ENCODE measurements around the gene SLBP. TPM values are rescaled to one million over a fixed set of nuclear protein-coding genes. Genes with fewer than 3 reads are reported as not detected.
A peak's percentile ranks its signal among the peaks of the same experiment; 100 is the strongest.

SLBP gene
- total RNA-seq, 1 experiment from 2014 or later, result 72.1 TPM

GRCh38 chr4:1751155-1751918 is 39.2 kb upstream of the SLBP start:
- no peak for DNase-seq
- H3K4me3 ChIP-seq, result no peak overlapping the region
- no peaks in the 10 kb centered on the region for H3K36me3 ChIP-seq
- H3K9me3 ChIP-seq, result no peaks in the 10 kb centered on the region
- no peaks in the 10 kb centered on the region for H3K27me3 ChIP-seq

DNA sequence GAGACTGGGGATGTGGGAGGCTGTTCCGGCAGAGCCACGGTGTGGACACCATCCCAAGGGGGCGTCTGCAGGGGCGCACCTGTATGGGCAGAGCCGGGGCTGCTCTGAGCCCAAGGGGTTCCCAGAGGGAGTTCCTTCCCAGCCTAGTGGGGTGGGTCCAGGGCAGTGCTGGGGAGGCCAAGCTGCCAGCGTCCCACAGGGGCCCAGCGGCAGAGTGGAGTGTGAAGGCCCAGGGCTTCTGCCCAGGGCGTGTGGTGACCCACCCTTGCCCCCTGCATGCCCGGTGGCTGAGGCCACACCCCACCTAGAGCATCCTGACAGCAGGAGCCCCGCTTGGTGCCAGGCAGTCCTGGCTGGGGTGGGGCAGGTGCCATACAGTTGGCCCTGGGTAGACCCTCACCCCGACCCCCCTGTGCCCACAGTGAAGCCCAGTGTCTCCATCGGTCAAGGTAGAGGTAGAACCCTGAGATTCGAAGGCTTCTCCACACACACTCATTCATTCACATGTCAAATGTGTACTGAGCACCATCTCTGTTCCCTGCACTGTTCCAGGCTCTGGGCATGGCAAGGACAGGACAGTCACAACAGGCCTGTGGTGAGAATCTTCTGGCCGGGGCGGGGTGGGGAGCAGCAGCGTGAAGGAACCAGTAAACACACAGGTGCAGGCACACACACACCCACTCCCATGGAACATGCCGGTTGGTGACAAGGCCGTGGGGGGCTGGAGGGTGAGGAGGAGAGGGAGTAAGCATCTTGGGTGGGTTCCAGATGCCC is 38.4 kb upstream of the SLBP start:
- Histone ChIP-seq H3K9me3 (no peaks in the 10 kb centered on the region), H3K4me3 (no peak overlapping the region), H3K36me3 (no peaks in the 10 kb centered on the region), H3K27me3 (no peaks in the 10 kb centered on the region)
- no peak for DNase-seq

- Histone ChIP-seq H3K36me3 (no peaks in the 10 kb centered on the region), H3K4me3 (no peak overlapping the region), H3K9me3 (no peaks in the 10 kb centered on the region), H3K27me3 (no peaks in the 10 kb centered on the region)
- DNase-seq, result no peak
These were observed 37.7 kb upstream of the SLBP start for GRCh38 chr4:1749826-1750225.

- no peak for DNase-seq
- no peaks in the 10 kb centered on the region for H3K27me3 ChIP-seq
- no peaks in the 10 kb centered on the region for H3K36me3 ChIP-seq
- no peaks in the 10 kb centered on the region for H3K9me3 ChIP-seq
- no peak overlapping the region for H3K4me3 ChIP-seq
These were observed 37.3 kb upstream of the SLBP start for GRCh38 chr4:1749370-1749769.

GRCh38 chr4:1748465-1748995 is 36.4 kb upstream of the SLBP start:
- Histone ChIP-seq H3K4me3 (no peak overlapping the region), H3K27me3 (no peaks in the 10 kb centered on the region), H3K9me3 (no peaks in the 10 kb centered on the region), H3K36me3 (no peaks in the 10 kb centered on the region)
- DNase-seq, result peak; percentile 52

DNA sequence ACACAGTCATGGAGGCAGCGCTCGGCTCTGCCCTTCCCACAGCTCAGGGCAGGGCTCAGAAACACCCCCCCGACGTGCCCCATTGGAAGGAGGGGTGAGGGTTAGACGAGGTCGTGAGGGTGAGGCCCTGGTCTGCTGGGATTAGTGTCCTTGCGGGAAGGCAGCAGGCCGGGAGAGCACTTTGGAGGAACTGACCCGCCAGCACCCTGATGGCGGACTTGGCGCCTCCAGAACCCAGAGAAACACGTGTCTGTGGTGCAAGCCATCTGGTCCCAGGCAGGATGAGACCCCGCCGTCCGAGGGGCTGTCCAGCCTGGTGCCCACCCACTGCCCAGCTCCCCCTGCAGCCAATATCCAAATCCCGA is 35.5 kb upstream of the SLBP start:
- Histone ChIP-seq H3K27me3 (no peaks in the 10 kb centered on the region), H3K4me3 (no peak overlapping the region), H3K36me3 (no peaks in the 10 kb centered on the region), H3K9me3 (no peaks in the 10 kb centered on the region)
- no peak for DNase-seq

DNA sequence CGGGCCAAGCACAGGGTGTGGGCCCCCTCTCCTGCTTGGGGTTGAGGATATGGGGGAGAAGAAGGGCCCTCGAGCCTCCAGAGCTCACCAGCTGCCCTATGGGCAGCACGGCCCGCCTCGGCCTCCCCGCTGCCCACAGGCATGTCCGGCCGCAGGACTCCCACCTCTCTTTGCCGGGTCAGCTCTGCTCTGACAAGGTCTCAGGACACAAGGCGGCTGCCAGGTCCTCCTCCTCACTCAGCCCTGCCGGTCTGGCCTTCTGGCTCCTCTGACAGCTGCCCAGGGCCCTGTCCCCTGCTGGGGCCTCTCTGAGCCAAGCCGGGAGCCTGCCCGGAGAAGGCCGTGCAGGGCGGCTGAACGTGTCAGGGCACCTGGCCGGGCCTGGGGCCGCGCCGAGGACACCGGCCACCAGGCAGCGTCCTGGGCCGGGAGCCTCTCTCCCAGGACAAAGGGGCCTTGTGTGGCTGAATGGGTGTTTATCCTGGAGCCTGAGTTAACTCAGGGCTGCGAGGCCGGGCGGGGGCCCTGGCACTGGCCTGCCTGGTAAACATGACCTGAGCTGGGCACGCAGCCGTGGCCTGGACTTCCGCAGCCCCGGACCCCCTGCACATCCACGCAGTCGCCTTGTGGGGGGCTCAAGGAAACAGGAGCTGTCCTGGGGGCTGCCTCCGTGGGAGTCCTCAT is 34.9 kb upstream of the SLBP start:
- H3K4me3 ChIP-seq, result no peak overlapping the region
- H3K9me3 ChIP-seq, result no peaks in the 10 kb centered on the region
- no peaks in the 10 kb centered on the region for H3K27me3 ChIP-seq
- no peaks in the 10 kb centered on the region; the same call in 1 of the 2 replicates for H3K36me3 ChIP-seq
- no peak for DNase-seq

- Histone ChIP-seq H3K9me3 (no peaks in the 10 kb centered on the region), H3K27me3 (no peaks in the 10 kb centered on the region), H3K36me3 (peaks cover 7% of the 10 kb centered on the region), H3K4me3 (no peak overlapping the region)
- DNase-seq, result peak; percentile 52
These were observed 34.2 kb upstream of the SLBP start for GRCh38 chr4:1746265-1746691.

DNA sequence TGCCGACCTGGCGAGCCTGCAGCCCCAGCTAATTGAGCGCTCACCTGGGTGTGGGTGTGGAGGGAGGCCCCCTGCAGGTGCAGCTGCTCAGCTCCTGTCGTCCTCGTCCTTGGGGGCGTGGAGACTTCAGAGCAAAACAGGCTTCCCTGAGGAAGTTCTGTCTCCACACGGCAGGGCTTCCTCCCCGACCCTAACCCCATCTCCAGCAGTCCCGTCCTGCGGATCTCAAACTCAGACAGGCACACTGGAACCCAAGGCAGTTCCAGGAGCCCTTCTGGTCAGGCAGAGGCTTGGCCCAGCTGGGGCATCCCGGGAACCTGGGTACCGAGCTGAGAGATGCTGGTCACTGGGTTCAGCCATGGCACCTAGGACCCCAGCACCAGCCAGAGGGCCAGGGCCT is 33.6 kb upstream of the SLBP start:
- peaks cover 8% of the 10 kb centered on the region for H3K36me3 ChIP-seq
- H3K27me3 ChIP-seq, result no peaks in the 10 kb centered on the region
- H3K4me3 ChIP-seq, result no peak overlapping the region
- DNase-seq, result no peak
- H3K9me3 ChIP-seq, result no peaks in the 10 kb centered on the region

DNA sequence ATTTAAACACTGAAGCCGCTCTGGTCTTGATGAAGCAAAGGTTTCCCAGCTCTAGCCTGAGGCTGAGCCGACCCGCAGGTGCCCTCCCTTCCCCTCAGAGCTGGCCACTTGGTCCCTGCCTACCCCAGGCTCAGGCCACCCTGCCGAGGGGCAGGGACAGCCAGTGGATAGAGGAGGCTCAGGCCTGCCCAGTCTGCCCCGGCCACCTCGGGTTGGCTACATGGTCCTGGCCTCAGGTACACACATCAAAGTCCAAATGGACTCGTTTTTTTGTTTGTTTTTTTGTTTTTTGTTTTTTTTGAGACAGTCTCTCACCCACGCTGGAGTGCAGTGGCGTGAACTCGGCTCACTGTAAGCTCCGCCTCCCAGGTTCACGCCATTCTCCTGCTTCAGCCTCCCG is 33.0 kb upstream of the SLBP start:
- Histone ChIP-seq H3K9me3 (no peaks in the 10 kb centered on the region), H3K36me3 (peaks cover 8% of the 10 kb centered on the region), H3K4me3 (no peak overlapping the region), H3K27me3 (no peaks in the 10 kb centered on the region)
- no peak for DNase-seq

GRCh38 chr4:1744552-1744951 is 32.4 kb upstream of the SLBP start:
- peaks cover 8% of the 10 kb centered on the region for H3K36me3 ChIP-seq
- H3K9me3 ChIP-seq, result no peaks in the 10 kb centered on the region

DNA sequence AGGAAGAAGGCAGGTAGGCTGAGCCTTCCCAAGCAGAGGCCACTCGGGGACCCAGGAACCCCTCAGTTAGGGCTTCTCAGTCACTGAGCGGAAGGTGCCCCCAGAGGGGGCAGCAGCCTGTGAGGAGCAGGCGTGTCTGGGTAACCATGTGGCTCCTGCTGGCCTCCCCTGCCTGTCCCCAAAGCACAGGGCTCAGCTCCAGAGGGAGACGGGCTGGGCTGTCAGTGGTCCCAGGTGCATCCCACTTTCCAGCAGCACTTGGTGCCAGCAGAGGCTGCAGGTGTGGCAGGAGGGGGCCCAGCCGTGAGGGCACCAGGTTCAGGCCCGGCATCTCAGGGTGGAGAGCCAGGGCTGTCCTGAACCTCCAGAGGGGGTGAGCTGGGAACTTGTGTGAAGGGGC is 31.9 kb upstream of the SLBP start:
- no peak for DNase-seq
- Histone ChIP-seq H3K36me3 (peaks cover 8% of the 10 kb centered on the region), H3K9me3 (no peaks in the 10 kb centered on the region), H3K4me3 (no peak overlapping the region), H3K27me3 (no peaks in the 10 kb centered on the region)

More at GRCh38 chr4:1744552-1744951, 32.4 kb upstream of the SLBP start:
- H3K27me3 ChIP-seq, result no peaks in the 10 kb centered on the region
- no peak for DNase-seq
- no peak overlapping the region for H3K4me3 ChIP-seq

DNA sequence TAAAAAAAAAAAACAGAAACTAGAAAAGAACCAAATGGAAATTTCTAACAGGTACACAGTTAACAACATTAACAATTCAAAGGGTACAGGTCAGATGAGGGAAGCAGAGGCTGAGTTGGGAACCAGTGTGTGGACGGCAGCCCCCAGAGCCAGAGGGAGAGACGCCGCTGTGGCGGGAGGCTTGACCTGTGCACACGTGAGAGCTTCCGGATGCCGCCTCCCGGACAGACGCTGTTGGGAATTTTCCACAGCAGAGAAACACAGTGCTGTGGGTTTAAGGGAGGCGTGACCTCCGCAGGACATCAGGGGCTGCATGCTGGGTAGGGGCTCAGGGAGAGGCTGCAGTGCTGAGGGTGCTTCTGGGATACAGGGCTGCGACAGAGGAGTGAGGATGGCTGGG is 31.4 kb upstream of the SLBP start:
- Histone ChIP-seq H3K4me3 (no peak overlapping the region), H3K36me3 (peaks cover 8% of the 10 kb centered on the region)
- no peak for DNase-seq

GRCh38 chr4:1741208-1741607 is 29.1 kb upstream of the SLBP start:
- Histone ChIP-seq H3K4me3 (no peak overlapping the region), H3K27me3 (no peaks in the 10 kb centered on the region), H3K9me3 (no peaks in the 10 kb centered on the region), H3K36me3 (peaks cover 22% of the 10 kb centered on the region)
- DNase-seq, result no peak

More for the DNA sequence above, 31.4 kb upstream of the SLBP start:
- no peaks in the 10 kb centered on the region for H3K9me3 ChIP-seq
- H3K27me3 ChIP-seq, result no peaks in the 10 kb centered on the region

- no peak for DNase-seq
- Histone ChIP-seq H3K36me3 (peaks cover 30% of the 10 kb centered on the region), H3K27me3 (no peaks in the 10 kb centered on the region), H3K4me3 (no peak overlapping the region), H3K9me3 (no peaks in the 10 kb centered on the region)
These were observed 28.0 kb upstream of the SLBP start for GRCh38 chr4:1740021-1740545.

- no peak for DNase-seq
- Histone ChIP-seq H3K4me3 (no peak overlapping the region), H3K36me3 (peaks cover 35% of the 10 kb centered on the region), H3K9me3 (no peaks in the 10 kb centered on the region), H3K27me3 (no peaks in the 10 kb centered on the region)
These were observed 27.2 kb upstream of the SLBP start for GRCh38 chr4:1739358-1739757.

DNA sequence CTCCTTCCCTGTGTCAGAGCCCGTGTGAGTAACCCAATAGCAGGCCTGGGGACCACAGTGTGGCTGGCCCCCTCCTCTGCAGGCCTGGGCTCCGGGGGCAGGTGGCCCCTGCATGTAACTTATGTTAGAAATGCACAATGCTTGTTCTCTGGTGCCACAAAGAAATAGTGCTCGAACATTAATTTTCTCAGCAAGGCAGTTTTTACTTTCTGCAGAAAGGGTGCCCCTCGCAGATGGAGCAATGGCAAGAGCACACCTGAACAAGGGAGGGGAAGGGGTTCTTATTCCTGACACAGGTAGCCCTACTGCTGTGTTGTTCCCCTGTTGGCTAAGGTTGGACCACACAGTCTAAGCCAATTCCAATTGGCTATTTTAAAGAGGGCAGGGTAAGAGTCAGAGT is 26.3 kb upstream of the SLBP start:
- no peak for DNase-seq
- Histone ChIP-seq H3K9me3 (no peaks in the 10 kb centered on the region), H3K36me3 (peaks cover 40% of the 10 kb centered on the region)

More for the DNA sequence above, 26.3 kb upstream of the SLBP start:
- no peaks in the 10 kb centered on the region for H3K27me3 ChIP-seq
- H3K4me3 ChIP-seq, result no peak overlapping the region
